H1 (cell line): Measurements from ENCODE around the gene NOL9. TPM values are rescaled to one million over a fixed set of nuclear protein-coding genes. Genes with fewer than 3 reads are reported as not detected.

Experiments
- polyA plus RNA-seq, 7 experiments: library from polyadenylated mRNA; depleted of rRNA in 3 of 7; stranded (reverse) in 5 of 7; unstranded in 2 of 7; fragments of >200 nt in 5 of 7; fragments of 200-250 nt in 2 of 7; gene quantifications; 1 replicate in 5 of 7; 2 replicates in 1 of 7; 4 replicates in 1 of 7; pipeline versions ENCODE4 v1.2.1 to v1.2.3, GENCODE V29; 2011 to 2013; ENCODE audit warnings: missing spikeins in 2 of 7, mixed read lengths in 2 of 7
- small RNA-seq: library from polyadenylated mRNA; stranded (forward); fragments of <200 nt; extraction: miRNeasy Mini kit (QIAGEN cat#:217004); gene quantifications from one replicate; pipeline ENCODE3, GENCODE V24; 2013; ENCODE audit not compliant: insufficient read depth
- total RNA-seq: library from RNA; stranded (reverse); fragmentation: NEBNext Ultra II Directional; extraction: Animal tissue kit (Norgen Biotek cat#: 25700); gene quantifications from 2 replicates; pipeline ENCODE4 v1.2.1, GENCODE V29; 2021

Gene NOL9
- total and polyA plus RNA-seq, 2 of the 8 experiments (the other 6 are each of a cell fraction or from before 2014, with no cell fraction given), result 17.1 to 38.1 TPM

Small RNA genes within 50 kb of the gene (small RNA-seq; reads per million reads assigned to genes)
- not detected for gene RNU6-731P

Other genes with a start within 250 kb of the NOL9 start
- gene ACOT7, start 160.7 kb downstream of the NOL9 start, total RNA-seq, result 150 and 151 TPM in 2 replicates
- gene ACOT7, start 160.7 kb downstream of the NOL9 start, polyA plus RNA-seq (2011; rRNA removed), result 214 and 263 TPM in 2 replicates
- 0.15 and 0.36 TPM in 2 replicates for gene HES2, start 134.6 kb downstream of the NOL9 start, total RNA-seq
- 0.53 and 0.86 TPM in 2 replicates for gene HES2, start 134.6 kb downstream of the NOL9 start, polyA plus RNA-seq (2011; rRNA removed)
- 14.8 and 16.3 TPM in 2 replicates for gene ESPN, start 129.7 kb downstream of the NOL9 start, total RNA-seq
- gene ESPN, start 129.7 kb downstream of the NOL9 start, polyA plus RNA-seq (2011; rRNA removed), result 5.2 and 13.4 TPM in 2 replicates
- gene TNFRSF25, start 88.3 kb downstream of the NOL9 start, total RNA-seq, result 9.3 and 10.7 TPM in 2 replicates
- gene TNFRSF25, start 88.3 kb downstream of the NOL9 start, polyA plus RNA-seq (2011; rRNA removed), result 19.5 and 26.1 TPM in 2 replicates
- 12.5 and 13.8 TPM in 2 replicates for gene PLEKHG5, start 62.8 kb downstream of the NOL9 start, total RNA-seq
- gene PLEKHG5, start 62.8 kb downstream of the NOL9 start, polyA plus RNA-seq (2011; rRNA removed), result 10.4 and 16.8 TPM in 2 replicates
- gene TAS1R1, start 794 bp upstream of the NOL9 start, total RNA-seq, result 0.13 TPM in 1 of 2 replicates, not detected in the other
- gene TAS1R1, start 794 bp upstream of the NOL9 start, polyA plus RNA-seq (2011; rRNA removed), result 0.17 and 0.26 TPM in 2 replicates
- 21.4 and 28.2 TPM in 2 replicates for gene ZBTB48, start 25.5 kb upstream of the NOL9 start, total RNA-seq
- gene ZBTB48, start 25.5 kb upstream of the NOL9 start, polyA plus RNA-seq (2011; rRNA removed), result 28.8 and 35.7 TPM in 2 replicates
- 22.1 and 22.3 TPM in 2 replicates for gene KLHL21, start 48.4 kb upstream of the NOL9 start, total RNA-seq
- gene KLHL21, start 48.4 kb upstream of the NOL9 start, polyA plus RNA-seq (2011; rRNA removed), result 11.9 and 25.4 TPM in 2 replicates
- gene PHF13, start 59.2 kb upstream of the NOL9 start, total RNA-seq, result 38.7 and 39.6 TPM in 2 replicates
- 11.7 and 16.5 TPM in 2 replicates for gene PHF13, start 59.2 kb upstream of the NOL9 start, polyA plus RNA-seq (2011; rRNA removed)
- gene THAP3, start 70.4 kb upstream of the NOL9 start, total RNA-seq, result 12.4 and 15.3 TPM in 2 replicates
- 8.2 and 12.9 TPM in 2 replicates for gene THAP3, start 70.4 kb upstream of the NOL9 start, polyA plus RNA-seq (2011; rRNA removed)
- 90.9 and 92.8 TPM in 2 replicates for gene DNAJC11, start 147.3 kb upstream of the NOL9 start, total RNA-seq
- 43.9 and 64.3 TPM in 2 replicates for gene DNAJC11, start 147.3 kb upstream of the NOL9 start, polyA plus RNA-seq (2011; rRNA removed)
- 119 and 131 TPM in 2 replicates for gene CAMTA1, start 230.9 kb upstream of the NOL9 start, total RNA-seq
- gene CAMTA1, start 230.9 kb upstream of the NOL9 start, polyA plus RNA-seq (2011; rRNA removed), result 47.9 and 65.0 TPM in 2 replicates